ENCODE data around the gene MAML1.

MAML1 gene

GRCh38 chr5:179822059-179822432, 89.4 kb downstream of the MAML1 start:
- no peak for DNase-seq (ENCODE audit: low read depth)

GRCh38 chr5:179822444-179822990, 89.9 kb downstream of the MAML1 start:
- no peak for DNase-seq (ENCODE audit: low read depth)

- DNase-seq (ENCODE audit: low read depth): no peak
These were observed 91.5 kb downstream of the MAML1 start for GRCh38 chr5:179823937-179824744.

- no peak for DNase-seq (ENCODE audit: low read depth)
These were observed 92.1 kb downstream of the MAML1 start for GRCh38 chr5:179824745-179825112.

GRCh38 chr5:179825655-179826182, 93.1 kb downstream of the MAML1 start:
- no peak for DNase-seq (ENCODE audit: low read depth)

Data from activated T-cell treated with anti-CD3 and anti-CD28 coated beads for 24 hours (primary cell).